ENCODE measurements around the gene TENM3. TPM values are rescaled to one million over a fixed set of nuclear protein-coding genes. Genes with fewer than 3 reads are reported as not detected.

Gene TENM3
- total RNA-seq, 4 donors from 2014 or later, result 29.8 to 58.5 (median 35.9) TPM

DNA sequence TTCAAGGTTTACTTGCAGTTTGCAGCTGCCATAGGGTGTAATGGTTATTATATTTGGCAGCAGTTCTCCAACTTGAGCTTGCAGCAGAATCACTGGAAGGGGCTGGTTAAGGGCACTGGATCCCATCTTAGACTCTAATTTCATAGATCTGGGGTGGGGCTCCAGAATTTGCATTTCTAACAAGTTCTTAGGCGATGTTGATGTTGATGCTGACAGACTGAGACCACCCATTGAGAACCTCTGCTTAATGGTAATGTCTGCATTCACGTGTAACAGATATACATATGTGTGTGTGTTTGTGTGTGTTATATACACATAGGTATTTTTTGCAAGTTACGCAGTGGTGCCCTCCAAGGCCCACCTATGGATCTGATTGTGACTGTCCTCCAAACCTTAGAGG lies 13.8 kb downstream of the TENM3 start:
- TF ChIP-seq, protein P1, sequence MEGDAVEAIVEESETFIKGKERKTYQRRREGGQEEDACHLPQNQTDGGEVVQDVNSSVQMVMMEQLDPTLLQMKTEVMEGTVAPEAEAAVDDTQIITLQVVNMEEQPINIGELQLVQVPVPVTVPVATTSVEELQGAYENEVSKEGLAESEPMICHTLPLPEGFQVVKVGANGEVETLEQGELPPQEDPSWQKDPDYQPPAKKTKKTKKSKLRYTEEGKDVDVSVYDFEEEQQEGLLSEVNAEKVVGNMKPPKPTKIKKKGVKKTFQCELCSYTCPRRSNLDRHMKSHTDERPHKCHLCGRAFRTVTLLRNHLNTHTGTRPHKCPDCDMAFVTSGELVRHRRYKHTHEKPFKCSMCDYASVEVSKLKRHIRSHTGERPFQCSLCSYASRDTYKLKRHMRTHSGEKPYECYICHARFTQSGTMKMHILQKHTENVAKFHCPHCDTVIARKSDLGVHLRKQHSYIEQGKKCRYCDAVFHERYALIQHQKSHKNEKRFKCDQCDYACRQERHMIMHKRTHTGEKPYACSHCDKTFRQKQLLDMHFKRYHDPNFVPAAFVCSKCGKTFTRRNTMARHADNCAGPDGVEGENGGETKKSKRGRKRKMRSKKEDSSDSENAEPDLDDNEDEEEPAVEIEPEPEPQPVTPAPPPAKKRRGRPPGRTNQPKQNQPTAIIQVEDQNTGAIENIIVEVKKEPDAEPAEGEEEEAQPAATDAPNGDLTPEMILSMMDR (IDR thresholded peaks at IDR 0.05; ENCODE audit: low read depth), result no peak

DNA sequence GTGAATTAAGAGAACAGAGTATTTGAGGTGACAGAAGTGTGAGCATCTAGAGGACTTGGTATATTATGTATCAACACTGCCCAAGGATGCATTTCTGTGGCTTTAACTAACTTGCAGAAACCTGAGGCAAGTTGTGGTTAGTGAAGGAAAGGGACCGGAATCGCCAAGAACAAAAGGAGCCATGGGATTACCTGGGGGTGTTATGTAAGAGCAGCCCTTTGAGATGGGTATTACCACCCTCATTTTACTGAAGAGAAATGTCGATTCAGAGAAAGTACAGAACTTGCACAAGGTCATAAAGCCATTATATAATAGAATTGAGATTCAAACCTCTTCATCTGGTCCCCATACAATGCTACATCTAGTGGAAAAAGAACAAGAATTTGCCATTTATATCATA lies 14.3 kb downstream of the TENM3 start:
- TF ChIP-seq, protein P1 (IDR thresholded peaks at IDR 0.05; ENCODE audit: low read depth), result no peak

DNA sequence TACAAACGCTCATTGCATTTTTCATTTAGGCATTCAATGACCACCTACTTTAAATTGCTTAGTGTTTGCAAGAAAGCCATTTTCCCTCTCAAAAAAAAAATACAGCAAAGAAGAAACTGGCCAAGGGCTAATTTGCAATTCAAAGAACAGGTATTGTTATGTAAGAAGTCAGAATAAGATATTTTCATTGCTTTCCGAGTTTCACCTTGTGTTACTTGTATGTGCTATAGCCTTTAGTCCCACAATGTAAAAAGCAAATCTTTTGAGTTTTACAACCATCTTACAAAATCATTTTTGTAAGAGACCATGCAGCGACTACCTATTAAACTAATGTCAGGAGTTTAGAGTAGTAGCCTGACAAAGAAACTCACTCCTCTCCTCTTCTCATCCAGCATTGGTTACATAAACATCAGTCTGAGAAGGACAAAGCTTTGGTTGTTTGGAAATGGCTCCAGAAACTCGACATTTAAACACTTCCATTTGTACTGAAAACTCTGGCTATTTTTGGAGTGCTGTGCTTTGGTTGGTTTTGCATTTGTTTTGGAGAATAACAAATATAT lies 15.3 kb downstream of the TENM3 start:
- TF ChIP-seq, protein P1 (IDR thresholded peaks at IDR 0.05; ENCODE audit: low read depth), result no peak

DNA sequence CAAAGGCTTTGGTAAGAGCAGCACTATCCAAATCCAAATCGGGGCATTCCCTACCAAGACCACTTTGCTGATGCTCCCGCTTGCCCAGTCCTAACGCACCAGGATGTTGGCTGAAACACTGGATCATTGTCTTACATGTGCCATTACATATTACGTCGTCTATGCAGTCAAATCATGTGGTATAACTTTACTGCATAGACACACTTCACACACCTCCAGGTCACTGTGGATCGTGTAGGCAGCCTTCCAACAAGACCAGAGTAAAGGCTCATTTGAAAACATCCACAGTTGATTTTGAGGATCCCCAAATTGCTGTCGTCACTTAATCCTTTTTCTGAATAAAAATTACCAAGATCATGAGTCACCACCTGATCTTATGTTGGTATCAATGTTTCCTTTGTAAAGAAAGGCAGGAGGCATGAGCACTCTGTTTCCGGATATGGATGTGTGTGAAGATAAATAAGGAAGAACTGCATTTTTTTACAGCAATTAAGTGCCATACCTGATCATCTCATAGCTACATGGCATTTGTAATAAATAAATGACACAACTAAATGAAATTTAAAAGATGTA lies 18.5 kb downstream of the TENM3 start:
- TF ChIP-seq, protein P1 (IDR thresholded peaks at IDR 0.05; ENCODE audit: low read depth), result no peak

- TF ChIP-seq, protein P1 (IDR thresholded peaks at IDR 0.05; ENCODE audit: low read depth), result no peak
Measured at GRCh38 chr4:182263562-182263961, 20.4 kb downstream of the TENM3 start.

GRCh38 chr4:182264139-182264752 lies 21.0 kb downstream of the TENM3 start:
- TF ChIP-seq, protein P1 (IDR thresholded peaks at IDR 0.05; ENCODE audit: low read depth), result no peak

GRCh38 chr4:182265881-182266280 lies 22.7 kb downstream of the TENM3 start:
- TF ChIP-seq, protein P1 (IDR thresholded peaks at IDR 0.05; ENCODE audit: low read depth), result no peak
